NCI-H2196 treated with DMSO at 0.1 percent for 48 hours (cell line): Measurements from ENCODE around the gene RBP2.

Experiments used
- DNase-seq: peaks from one replicate; lab custom pipeline; 2025; ENCODE audit not compliant: unreplicated experiment; lab: John Stamatoyannopoulos, UW

RBP2 gene

DNA sequence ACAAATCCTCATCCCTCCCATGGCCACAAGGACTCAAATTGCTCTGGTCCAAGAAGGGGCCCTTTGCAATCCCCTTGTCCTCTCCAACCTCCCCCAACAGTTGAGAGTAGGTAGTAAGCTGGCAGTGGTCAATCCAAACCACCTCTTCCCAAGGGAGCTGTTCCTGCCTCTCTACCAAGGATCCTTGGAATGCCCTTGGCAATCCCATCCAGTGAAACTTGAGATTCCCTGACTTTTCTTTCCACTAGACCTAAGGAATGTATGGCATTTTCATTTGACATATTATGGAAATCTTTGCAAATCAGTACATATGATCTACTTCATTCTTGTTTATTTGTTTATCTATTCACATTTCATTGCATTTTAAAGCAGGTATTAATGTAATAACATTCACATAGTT, 4.8 kb upstream of the RBP2 start:
- DNase-seq = no peak

DNA sequence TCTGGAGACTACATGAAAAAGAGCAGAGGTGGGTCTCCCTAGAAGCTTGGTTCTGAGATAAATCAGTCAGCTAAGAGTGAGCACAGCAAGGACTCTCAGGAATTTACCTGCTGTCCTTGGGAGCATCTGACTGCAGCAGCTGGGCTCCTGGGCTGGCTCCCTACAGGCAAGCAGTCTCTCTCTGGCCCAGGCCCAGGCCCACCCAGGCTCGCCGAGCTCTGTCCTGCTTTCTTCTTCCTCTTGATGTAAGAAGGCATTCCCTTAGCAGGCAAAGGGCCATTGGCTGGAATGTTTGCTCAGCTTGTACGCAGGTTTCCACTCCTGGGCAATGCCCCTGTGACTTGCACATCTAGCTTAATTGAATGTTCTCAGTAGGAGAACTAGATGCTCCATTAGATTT, 4.3 kb upstream of the RBP2 start:
- no peak for DNase-seq

DNA sequence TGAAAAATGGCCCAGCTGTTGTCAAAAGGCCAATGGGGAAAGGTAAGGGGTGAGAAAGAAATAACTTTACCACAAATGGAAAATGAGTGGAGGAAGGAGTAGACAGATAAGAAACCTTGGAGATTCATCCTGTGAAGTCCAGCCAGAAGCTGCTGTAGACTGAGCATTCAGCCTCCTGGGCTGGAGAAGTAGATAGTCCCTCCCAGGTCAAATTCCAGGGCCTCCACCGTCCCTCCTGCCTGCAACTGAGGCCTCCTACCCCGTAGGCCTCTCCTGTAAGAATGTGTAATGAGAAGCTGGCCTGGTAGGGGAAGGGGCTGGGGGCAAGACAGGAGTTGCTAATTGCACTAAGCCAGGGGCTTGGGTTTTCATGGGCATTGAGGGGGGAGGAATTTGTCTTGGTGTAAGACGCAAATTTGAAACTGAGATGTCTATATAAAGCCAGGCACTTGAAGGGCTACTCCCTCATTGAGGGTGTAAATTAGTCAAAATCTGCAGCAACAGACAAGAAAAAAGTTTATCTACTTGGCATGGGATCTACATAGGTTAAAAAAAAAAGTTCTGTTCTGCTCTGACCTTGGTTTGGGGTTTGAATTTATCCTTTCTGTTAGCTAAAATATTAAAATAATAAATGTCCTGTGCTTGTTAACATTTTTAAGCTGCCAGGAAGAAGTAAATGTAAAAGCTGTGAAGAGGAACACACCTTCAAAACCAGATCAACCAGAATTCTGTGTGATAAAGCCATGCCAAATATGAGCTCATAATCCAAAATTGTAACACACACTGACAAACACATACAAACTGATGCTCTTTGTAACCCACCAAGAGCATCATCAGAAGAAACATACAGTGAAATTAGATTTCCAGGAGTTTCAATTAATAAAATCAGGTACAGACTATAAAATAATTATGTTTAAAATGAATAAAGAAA, 1.7 kb upstream of the RBP2 start:
- DNase-seq = no peak

DNA sequence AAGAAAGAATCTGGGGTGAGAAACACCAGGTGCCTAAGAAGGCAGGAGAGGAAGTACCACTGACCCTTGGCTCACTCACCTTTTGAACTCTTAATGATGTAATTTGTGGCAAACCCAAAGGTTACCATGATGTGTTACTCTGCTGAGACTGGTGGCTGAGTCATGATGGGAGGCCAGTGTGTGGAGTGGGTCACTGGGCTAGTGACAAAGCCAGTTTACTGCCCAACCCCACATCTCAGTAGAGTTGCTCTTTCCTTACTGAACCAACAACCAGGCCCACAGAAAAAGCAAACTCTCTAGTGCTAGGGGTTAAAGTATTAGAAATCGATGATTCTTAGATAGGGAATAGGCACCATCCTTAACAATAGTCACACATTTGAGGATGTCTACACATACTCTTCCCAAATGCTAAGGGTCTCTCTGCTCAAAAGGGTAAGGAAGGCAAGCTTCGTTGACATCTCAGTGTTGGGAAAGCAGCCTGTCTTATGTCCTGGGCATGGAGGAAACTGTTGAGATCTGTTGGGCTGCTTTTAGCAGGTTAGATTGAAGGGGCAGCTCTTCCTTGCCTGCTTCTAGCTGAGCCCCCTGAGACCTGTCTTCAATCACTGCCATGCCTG, 3.1 kb downstream of the RBP2 start:
- no peak for DNase-seq

DNA sequence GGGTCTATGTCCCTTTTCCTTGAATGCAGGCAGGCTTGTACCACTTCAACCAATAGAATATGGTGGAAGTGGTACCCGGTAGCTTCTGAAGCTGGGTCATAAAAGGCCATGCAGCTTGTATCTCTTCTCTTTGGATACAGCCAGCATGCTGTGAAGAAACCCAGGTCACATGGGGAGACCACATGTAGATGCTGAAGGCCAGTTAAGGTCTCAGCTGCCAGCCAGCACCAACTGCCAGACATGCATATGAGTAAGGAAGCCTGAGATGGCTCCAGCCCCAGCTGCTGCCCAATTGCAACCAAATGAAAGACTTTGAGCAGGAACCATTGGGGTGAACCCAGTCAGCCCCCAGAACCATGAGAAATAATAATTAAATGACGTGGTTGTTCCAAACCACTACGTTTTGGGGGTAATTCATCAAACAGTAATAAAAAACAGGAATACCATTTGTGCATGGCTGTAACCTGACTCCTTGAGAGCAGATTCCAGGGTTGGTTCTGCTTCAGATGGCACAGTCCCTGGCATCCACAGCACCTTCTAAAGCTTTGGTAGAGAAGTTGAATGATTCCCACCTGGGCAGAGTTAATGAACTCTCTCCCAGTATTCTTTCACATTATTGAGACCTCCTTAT, 3.8 kb downstream of the RBP2 start:
- DNase-seq = peak; percentile 14

DNA sequence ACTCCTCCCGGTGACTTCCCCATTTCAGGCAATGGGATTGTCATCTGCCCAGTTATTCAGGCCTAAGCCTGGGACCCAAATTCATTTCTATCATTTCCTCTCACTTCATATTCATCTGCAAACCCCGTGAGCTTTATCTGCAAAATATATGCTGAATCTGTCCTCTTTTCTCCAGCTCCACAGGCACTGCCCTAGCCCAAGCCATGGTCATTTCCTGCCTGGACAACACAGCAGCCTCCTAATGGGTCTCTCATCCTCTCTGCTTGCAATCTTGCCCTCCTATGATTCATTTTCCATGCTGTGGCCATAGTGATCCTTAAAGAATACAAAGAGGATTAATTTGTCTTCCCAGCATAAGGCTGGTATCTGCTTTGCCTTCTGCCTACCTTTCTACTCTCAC, 6.1 kb downstream of the RBP2 start:
- no peak for DNase-seq

DNA sequence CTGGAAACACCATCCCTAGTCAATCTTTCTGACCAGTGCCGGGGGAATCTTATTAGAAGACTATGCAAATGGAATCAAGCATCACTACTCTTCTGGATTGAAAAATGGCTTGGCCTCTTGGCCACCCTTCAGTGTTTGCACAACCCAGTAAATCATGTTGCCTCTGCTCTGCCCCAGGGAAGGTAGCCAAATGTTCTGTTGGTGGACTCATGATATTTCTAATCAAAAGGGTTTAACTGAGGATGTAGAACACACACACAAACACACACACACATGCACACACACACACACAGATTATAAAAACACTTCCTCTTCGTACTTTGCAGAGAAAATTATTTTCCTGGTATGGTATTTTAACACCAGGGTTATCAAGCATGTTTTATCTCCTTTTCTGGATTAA, 7.9 kb downstream of the RBP2 start:
- DNase-seq = peak; percentile 76

DNA sequence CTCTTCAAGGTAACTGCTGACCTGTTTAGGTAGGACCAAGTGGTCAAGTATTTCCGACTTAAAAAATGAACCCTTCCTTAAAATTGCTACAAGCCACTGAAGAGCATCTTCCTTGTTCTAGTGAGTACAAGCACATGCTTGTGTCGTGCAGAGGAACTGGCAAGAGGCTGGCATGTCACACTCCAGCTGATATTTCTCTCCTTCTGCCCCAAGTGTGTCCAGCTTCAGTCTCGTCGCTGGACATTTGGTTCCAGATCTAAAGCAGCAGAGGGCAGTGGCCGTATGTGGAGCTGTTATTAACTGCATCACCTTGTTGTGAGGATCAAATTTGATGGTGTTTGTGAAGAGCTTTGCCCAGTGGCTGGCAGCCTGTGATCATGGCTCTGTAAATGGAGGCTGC, 10.0 kb downstream of the RBP2 start:
- no peak for DNase-seq

DNA sequence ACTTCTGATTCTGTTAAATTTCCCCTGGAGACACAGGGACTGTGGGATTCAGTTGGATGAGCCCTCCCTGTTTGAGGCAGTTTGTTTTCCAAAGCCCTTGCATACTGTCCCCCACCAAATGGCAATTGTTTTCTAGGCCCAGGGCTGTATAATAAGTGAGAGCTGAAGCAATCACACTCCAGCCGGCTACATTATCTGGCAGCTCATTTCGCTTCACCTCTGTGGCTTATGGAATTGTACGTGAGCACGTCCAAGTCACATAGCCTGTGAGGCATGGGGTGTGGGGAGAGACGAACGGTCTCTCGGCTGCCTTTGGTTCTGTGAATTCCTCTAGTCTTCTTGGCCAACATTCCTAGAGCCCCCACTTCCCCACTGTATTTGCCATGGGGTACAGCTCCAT, 10.7 kb downstream of the RBP2 start:
- DNase-seq = no peak

DNA sequence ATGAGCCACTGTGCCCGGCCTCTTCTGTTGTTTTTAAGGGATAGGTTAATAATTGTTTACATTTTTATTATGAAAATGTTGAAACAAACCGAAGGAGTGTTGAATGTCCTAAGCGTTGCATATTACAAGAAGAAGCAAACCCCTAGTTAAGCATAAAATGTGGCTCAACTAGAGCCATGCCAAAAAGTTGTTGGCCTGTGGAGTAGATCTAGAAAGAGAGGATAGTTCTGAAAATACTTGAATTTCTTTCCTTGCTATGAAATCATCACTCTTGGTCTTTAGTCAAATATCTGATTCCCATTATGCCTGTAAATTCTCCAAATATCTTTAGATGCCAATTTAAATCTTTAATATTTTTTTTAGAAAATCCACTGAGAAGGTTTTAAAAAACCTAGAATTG, 12.8 kb downstream of the RBP2 start:
- no peak for DNase-seq

DNA sequence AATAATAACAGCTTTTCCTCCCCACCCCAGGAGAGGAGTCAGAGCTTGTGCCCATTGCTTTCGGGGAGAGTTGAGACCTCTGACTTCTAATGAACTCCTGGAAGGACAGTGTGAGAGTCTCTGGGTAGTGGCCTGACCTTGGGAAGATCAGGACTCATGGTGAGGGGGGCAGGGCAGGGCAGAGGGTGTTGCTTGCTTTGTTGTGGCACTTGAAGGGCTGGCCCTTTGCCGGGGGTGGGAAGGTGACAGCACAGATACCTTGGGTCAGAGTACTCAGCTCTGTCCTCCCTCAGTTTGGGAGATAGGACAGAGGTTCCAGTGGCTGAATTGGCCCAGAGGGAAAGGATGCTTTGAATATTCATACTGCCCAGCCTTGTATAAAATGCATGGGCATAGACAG, 15.8 kb downstream of the RBP2 start:
- DNase-seq = no peak

DNA sequence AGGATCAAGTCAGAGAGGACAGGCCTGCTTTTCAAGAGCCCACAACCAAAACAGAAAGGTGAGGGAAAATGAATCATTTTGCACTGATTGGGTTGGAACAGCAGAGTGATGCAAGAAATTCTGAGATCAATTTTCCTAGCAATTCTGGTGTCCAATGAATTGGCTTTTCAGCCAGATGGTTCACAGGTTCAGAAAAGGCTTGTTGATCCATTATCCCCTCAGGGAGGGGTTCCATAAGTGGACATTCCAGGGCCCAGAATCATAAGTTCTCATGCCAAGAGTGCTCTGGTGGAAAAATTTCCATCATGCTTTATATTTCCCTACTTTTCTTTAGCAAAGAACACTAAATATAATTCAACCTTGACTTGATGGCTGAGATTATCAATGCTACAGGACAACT, 16.2 kb downstream of the RBP2 start:
- no peak for DNase-seq

DNA sequence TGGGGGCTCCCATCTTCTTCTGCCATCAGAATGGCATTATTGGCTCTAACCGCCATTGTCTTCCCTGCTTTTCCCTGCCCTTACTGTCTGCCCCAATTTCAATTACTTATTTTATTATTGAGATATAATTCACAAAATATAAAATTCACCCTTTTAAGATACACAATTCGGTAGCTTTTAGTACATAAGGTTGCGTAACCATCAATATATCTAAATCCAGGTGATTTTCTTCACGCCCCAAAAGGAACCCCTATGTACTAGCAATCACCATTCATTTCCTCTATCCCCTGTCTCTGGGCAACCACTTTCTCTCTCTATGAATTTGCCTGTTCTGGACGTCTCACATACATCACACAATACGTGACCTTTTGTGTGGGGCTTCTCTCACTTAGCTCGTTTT, 18.0 kb downstream of the RBP2 start:
- DNase-seq = no peak

DNA sequence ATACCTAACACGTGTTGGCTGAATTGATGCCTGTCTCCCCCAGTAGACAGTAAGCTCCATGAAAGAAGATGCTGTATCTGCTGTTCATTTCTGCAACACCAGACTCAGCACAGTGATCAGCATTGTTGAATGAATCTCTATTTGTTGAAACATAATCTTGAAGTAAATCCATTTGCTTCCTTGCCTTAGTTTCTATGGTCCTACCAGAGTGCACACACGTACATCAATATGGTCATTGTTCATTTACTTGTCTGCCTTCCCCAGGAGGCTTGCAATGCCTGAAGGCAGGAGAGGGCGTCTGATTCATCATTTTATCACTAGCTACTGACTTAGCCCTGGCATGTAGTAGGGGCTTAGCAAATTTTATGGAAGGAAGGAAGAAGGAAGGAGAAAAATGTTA, 19.2 kb downstream of the RBP2 start:
- DNase-seq = no peak

DNA sequence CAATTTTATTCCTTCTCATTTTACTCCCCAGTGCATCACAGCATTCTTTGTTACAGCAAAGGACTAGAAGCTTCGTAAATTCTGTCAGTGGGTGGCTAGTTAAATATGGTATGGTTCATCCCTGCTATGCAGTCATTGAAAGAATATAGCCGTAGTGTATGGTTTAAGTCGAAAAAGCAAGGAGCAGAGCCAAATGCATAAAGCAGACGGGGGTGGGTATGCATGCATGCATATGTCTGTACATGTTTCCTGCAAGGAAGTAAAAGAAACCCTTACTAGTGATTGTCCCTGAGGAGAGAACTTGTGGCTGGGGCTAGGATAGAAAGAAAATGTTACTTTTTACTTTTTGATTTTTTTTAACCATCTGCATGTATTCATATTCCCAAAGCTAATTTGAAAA, 19.9 kb downstream of the RBP2 start:
- DNase-seq = no peak

DNA sequence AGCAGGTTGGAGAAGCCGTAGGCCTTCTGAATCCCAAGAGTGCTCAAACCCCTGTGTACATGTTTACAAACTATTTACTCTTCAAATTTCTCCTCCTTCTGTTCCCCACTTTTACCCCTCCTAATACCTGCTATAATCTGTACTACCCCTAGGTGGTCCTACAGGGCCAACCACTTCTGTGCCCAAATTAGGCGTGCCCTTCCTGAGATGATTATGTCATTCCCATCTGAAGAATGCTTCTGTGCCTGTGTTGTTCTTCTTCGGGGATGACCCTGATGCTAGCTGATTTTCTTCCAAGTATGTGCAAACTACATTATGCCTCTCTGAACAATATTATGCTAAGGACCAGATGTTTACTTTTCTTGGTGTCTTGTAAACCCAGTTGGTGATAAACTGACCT, 20.5 kb downstream of the RBP2 start:
- no peak for DNase-seq

DNA sequence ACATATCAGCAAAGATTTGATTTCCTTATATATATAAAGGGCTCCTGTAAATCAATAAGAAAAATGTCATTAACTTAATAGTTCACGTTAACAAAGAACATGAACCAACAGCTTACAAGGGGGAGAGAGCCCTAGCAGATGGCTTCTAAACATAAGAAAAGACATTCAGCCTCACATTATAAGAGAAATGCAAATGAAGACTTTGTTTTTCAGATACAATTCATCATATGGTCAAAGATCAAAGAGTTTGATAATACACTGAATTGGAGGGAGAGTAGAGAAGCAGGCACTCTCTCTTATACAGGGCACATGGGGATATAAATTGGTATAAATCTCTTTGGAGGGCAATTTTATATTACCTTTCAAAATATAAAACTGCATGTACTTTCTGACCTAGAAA, 21.1 kb downstream of the RBP2 start:
- DNase-seq = no peak

DNA sequence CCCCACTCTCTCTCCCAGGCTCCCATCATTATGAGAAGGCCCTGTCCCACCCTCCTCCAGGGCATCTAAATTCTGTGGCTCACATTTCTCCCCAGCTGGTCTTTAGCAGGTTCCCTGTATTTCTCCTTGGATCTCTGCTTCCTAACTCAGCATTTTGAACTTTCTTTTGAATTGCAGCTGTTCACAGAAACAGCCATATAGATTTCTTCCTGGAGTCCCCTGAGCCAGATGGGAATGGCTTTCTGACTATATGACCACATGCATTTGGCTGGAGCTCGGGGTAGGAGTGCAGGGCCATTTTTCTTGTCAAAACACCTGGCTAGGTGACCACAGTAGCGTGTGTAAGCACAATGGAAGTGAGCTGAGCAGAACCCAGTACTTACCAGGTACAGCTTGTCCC, 22.0 kb downstream of the RBP2 start:
- DNase-seq = no peak

DNA sequence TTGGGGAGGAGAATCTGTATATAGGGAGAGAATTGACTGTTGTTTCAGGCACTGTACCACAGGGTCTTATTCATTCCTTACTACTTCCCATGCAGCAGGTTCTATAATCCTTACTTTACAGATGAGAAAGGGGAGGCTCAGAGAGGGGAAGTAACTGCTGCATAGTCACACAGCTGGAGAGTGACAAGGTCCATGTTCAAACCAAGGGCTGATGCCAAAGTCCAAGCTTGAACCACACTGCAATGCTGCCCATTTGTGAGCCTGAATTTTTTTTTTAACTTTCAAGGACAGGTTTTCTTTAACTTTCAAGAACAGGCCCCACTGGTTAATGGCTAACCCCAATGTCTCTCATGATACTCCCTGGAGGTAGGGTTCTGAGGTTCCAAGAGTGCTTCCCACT, 26.2 kb downstream of the RBP2 start:
- DNase-seq = no peak

DNA sequence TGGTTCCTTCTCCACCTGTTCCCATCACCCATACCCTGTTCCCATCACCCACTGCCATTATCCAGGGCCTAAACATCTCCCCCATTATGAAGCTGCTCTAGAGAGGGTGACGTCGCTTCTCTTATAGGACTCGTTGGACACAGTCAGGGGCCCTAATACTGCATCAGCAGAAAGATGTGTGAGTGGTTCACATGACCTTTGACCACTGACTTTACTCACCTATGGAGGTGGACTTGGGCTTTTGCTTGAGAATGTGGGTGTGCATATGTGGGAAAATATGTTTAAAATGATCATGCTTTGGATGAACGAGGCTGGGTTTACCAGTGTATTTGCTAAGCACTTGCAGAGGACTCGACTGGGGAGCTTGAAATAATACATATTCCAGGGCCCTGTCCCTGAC, 26.8 kb downstream of the RBP2 start:
- no peak for DNase-seq

DNA sequence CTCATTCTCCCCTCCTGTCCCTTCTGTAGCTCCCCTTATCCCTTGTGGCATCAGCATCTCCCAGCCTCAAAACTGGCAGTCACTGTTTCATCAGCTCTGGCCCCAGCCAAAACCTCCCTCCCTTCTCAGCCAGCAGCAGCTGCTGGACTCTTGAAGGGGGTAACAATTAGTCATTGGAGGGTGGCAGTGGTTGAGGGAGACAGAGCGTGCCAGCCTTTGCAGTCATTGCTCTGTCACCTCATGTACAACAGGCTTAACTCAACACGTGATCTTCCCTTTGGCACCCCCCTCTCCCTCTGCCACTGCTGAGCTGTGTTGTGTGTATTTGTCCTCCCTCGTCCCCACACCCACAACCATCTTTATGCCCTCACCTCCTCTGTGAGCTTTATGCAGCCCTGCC, 28.2 kb downstream of the RBP2 start:
- peak; percentile 23 for DNase-seq

DNA sequence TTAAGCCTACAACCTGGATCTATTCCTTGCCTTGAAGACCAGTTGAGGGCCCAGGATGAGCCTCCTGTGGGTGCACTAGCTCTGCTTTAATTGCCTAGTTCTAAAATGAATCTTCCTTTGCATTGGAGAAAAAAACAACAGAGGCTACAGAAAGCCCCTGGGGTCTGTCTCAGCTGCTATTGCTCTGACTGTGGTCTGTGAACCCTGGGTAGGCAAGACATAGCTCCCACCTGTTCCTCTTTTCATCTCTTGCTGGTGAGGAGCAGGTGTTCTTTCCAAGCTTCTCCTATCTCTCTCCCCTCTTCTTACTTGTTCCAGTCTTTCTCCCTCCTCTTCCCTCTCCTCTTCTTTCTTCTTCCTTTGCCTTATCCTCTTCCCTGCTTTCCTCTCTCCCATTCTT, 28.8 kb downstream of the RBP2 start:
- no peak for DNase-seq
